H9 (cell line): ENCODE data around the gene ACOT7. TPM values are rescaled to one million over a fixed set of nuclear protein-coding genes. Genes with fewer than 3 reads are reported as not detected.

Experiments
- DNase-seq: peaks from one replicate; pipeline ENCODE4 v3.0.0-alpha.2; 2017
- H2AFZ ChIP-seq: one replicate; pipeline ENCODE4 v1.6.1; 2013; ENCODE audit warnings: mild to moderate bottlenecking, low read length, control low read depth, moderate library complexity
- H2AK5ac ChIP-seq: 2 replicates; pipeline ENCODE4 v1.6.1; 2013; ENCODE audit warnings: low read length, control low read depth, mixed read lengths; ENCODE audit not compliant: insufficient read length
- H2BK120ac ChIP-seq: one replicate; pipeline ENCODE4 v1.6.1; 2013; ENCODE audit warnings: low read depth, mild to moderate bottlenecking, low read length, control low read depth, inconsistent platforms; ENCODE audit not compliant: poor library complexity, severe bottlenecking
- H2BK12ac ChIP-seq: 2 replicates; pipeline ENCODE4 v1.6.1; 2013; ENCODE audit warnings: low read length, control low read depth, mixed read lengths, low read depth; ENCODE audit not compliant: insufficient read length
- H2BK15ac ChIP-seq: 2 replicates; pipeline ENCODE4 v1.6.1; 2013; ENCODE audit warnings: low read depth, low read length, control low read depth
- H2BK20ac ChIP-seq: one replicate; pipeline ENCODE4 v1.6.1; 2013; ENCODE audit warnings: low read depth, mild to moderate bottlenecking, low read length, control low read depth, inconsistent platforms; ENCODE audit not compliant: poor library complexity, severe bottlenecking
- H2BK5ac ChIP-seq: 2 replicates; pipeline ENCODE4 v1.6.1; 2013; ENCODE audit warnings: low read length, control low read depth, mixed read lengths; ENCODE audit not compliant: insufficient read length
- H3K14ac ChIP-seq: 2 replicates; pipeline ENCODE4 v1.6.1; 2013; ENCODE audit warnings: low read length, control low read depth; ENCODE audit not compliant: insufficient read depth
- H3K18ac ChIP-seq: 2 replicates; pipeline ENCODE4 v1.6.1; 2013; ENCODE audit warnings: low read depth, mild to moderate bottlenecking, mixed read lengths, low read length, control low read depth; ENCODE audit not compliant: insufficient read length
- H3K23ac ChIP-seq: 2 replicates; pipeline ENCODE4 v1.6.1; 2013; ENCODE audit warnings: low read length, control low read depth, mixed read lengths, low read depth; ENCODE audit not compliant: insufficient read length
- H3K23me2 ChIP-seq: 2 replicates; pipeline ENCODE4 v1.6.1; 2013; ENCODE audit warnings: low read depth, mild to moderate bottlenecking, mixed read lengths, low read length, control low read depth; ENCODE audit not compliant: insufficient read length, poor library complexity, severe bottlenecking
- H3K27ac ChIP-seq: 2 replicates; pipeline ENCODE4 v1.5.1; 2013; ENCODE audit warnings: low read length, control low read depth, mixed read lengths, low read depth; ENCODE audit not compliant: insufficient read length
- H3K27me3 ChIP-seq: 2 replicates; pipeline ENCODE4 v1.6.1; 2013; ENCODE audit warnings: low read length, control low read depth, inconsistent platforms; ENCODE audit not compliant: insufficient read depth
- H3K4ac ChIP-seq: 2 replicates; pipeline ENCODE4 v1.6.1; 2013; ENCODE audit warnings: low read depth, mild to moderate bottlenecking, control low read depth, inconsistent platforms, low read length, moderate library complexity
- H3K4me1 ChIP-seq: 2 replicates; pipeline ENCODE4 v1.6.1; 2013; ENCODE audit warnings: low read length, control low read depth, inconsistent platforms; ENCODE audit not compliant: insufficient read depth
- H3K4me2 ChIP-seq: 2 replicates; pipeline ENCODE4 v1.6.1; 2013; ENCODE audit warnings: low read length, control low read depth, mixed read lengths; ENCODE audit not compliant: insufficient read length, insufficient read depth
- H3K56ac ChIP-seq: 2 replicates; pipeline ENCODE4 v1.6.1; 2013; ENCODE audit warnings: low read depth, mild to moderate bottlenecking, mixed read lengths, low read length, control low read depth; ENCODE audit not compliant: insufficient read length
- H3K79me1 ChIP-seq: 2 replicates; pipeline ENCODE4 v1.6.1; 2013; ENCODE audit warnings: low read depth, mild to moderate bottlenecking, moderate library complexity, low read length, control low read depth, inconsistent platforms; ENCODE audit not compliant: insufficient read depth, poor library complexity, severe bottlenecking
- H3K79me2 ChIP-seq: 2 replicates; pipeline ENCODE4 v1.6.1; 2013; ENCODE audit warnings: low read length, control low read depth, inconsistent platforms; ENCODE audit not compliant: insufficient read depth
- H3K9ac ChIP-seq: 2 replicates; pipeline ENCODE4 v1.6.1; 2013; ENCODE audit warnings: low read length, control low read depth, mixed read lengths; ENCODE audit not compliant: insufficient read length; ENCODE audit errors: extremely low read depth
- H3K9me3 ChIP-seq: one replicate; pipeline ENCODE4 v1.6.1; 2013; ENCODE audit warnings: low read depth, low read length, inconsistent platforms; ENCODE audit not compliant: control insufficient read depth
- H3T11ph ChIP-seq: one replicate; pipeline ENCODE4 v1.6.1; 2013; ENCODE audit warnings: mild to moderate bottlenecking, low read length, control low read depth, inconsistent platforms
- H4K20me1 ChIP-seq: one replicate; pipeline ENCODE4 v1.6.1; 2013; ENCODE audit not compliant: control insufficient read depth, insufficient read length, insufficient read depth
- H4K5ac ChIP-seq: 2 replicates; pipeline ENCODE4 v1.6.1; 2013; ENCODE audit warnings: low read depth, mild to moderate bottlenecking, mixed read lengths, low read length, control low read depth; ENCODE audit not compliant: insufficient read length
- H4K8ac ChIP-seq: replicated peaks from 2 replicates; pipeline ENCODE4 v1.6.1; 2013; ENCODE audit warnings: low read length, control low read depth, mixed read lengths, low read depth; ENCODE audit not compliant: insufficient read length
- H4K91ac ChIP-seq: 2 replicates; pipeline ENCODE4 v1.6.1; 2013; ENCODE audit warnings: low read depth, mild to moderate bottlenecking, moderate library complexity, mixed read lengths, low read length, control low read depth; ENCODE audit not compliant: insufficient read length
- H3K27ac Mint-ChIP-seq, 3 experiments: 2 replicates in 2 of 3; 3 replicates in 1 of 3; pipeline ENCODE4 v1.8.0; 2020 to 2021; ENCODE audit warnings: mixed read lengths in 3 of 3, mild to moderate bottlenecking in 1 of 3, moderate library complexity in 1 of 3
- H3K27me3 Mint-ChIP-seq: 2 replicates; pipeline ENCODE4 v1.8.0; 2021; ENCODE audit warnings: low read depth, mild to moderate bottlenecking, moderate library complexity, mixed read lengths
- H3K36me3 Mint-ChIP-seq, 3 experiments: 2 replicates in 2 of 3; 3 replicates in 1 of 3; pipeline ENCODE4 v1.8.0; 2020 to 2021; ENCODE audit warnings: low read depth in 3 of 3, mixed read lengths in 3 of 3; ENCODE audit not compliant: insufficient read depth in 1 of 3
- H3K4me1 Mint-ChIP-seq, 2 experiments: 2 replicates each; pipeline ENCODE4 v1.8.0; 2020; ENCODE audit warnings: mixed read lengths in 2 of 2
- H3K4me3 Mint-ChIP-seq, 2 experiments: 2 replicates in 1 of 2; 3 replicates in 1 of 2; pipeline ENCODE4 v1.8.0; 2020 to 2021; ENCODE audit warnings: mild to moderate bottlenecking in 2 of 2, mixed read lengths in 2 of 2, moderate library complexity in 1 of 2
- H3K9me3 Mint-ChIP-seq, 2 experiments: 2 replicates in 1 of 2; 3 replicates in 1 of 2; pipeline ENCODE4 v1.8.0; 2020; ENCODE audit warnings: mild to moderate bottlenecking in 2 of 2, mixed read lengths in 2 of 2, moderate library complexity in 1 of 2
- WGBS: extraction: QIAGEN DNeasy Blood & Tissue Kit; methylation state at CpG from one replicate; pipeline ENCODE4 v1.1.7; 2013; ENCODE audit warnings: missing lambda C conversion rate, low lambda C conversion rate, mixed read lengths; ENCODE audit not compliant: insufficient read length; ENCODE audit errors: extremely low coverage; 5-methylcytosine and 5-hydroxymethylcytosine counted together
- total RNA-seq: library from RNA; stranded (reverse); gene quantifications from 2 replicates; pipeline ENCODE4 v1.2.1, GENCODE V29; 2021
- TF ChIP-seq, protein P1 (sequence below): fragments of 200-600 bp; sonication (generic); conservative IDR thresholded peaks from 3 replicates; pipeline ENCODE4 v1.8.0; 2021; ENCODE audit warnings: antibody characterized with exemption, mild to moderate bottlenecking

Gene ACOT7
- total RNA-seq, 1 experiment from 2014 or later = 87.4 TPM

GRCh38 chr1:6410248-6410893, 16.8 kb upstream of the ACOT7 start:
- H4K91ac ChIP-seq = no peak overlapping the region
- no peak overlapping the region for H4K8ac ChIP-seq
- H2BK120ac ChIP-seq = no peak overlapping the region
- no peak overlapping the region for H2BK5ac ChIP-seq
- no peak overlapping the region for H3K23ac ChIP-seq
- no peak overlapping the region for H3K27ac ChIP-seq
- Mint-ChIP-seq H3K4me1 (peaks cover 10 to 12% of the 10 kb centered on the region in 2 experiments), H3K27me3 (peaks cover 76% of the 10 kb centered on the region), H3K9me3 (no peaks in the 10 kb centered on the region; a peak in 1 of 5 replicates), H3K4me3 (no peak overlapping the region), H3K27ac (no peak overlapping the region), H3K36me3 (no peaks in the 10 kb centered on the region)
- no peak for DNase-seq
- no peak overlapping the region for H3K14ac ChIP-seq
- H3T11ph ChIP-seq = no peak overlapping the region
- no peak overlapping the region for H2BK12ac ChIP-seq
- peaks cover 3% of the 10 kb centered on the region; the same call in 1 of the 2 replicates for H3K4me1 ChIP-seq
- no peak overlapping the region for H3K4ac ChIP-seq
- peaks cover 2% of the 10 kb centered on the region; the same call in 1 of the 2 replicates for H3K27me3 ChIP-seq
- no peaks in the 10 kb centered on the region for H3K9me3 ChIP-seq
- H4K5ac ChIP-seq = no peak overlapping the region
- no peak overlapping the region for H3K4me2 ChIP-seq
- H3K79me2 ChIP-seq = no peaks in the 10 kb centered on the region
- H4K20me1 ChIP-seq = no peaks in the 10 kb centered on the region
- no CpG with 5 or more reads among the region's 13 CpGs for WGBS
- no peak overlapping the region for H2AFZ ChIP-seq
- TF ChIP-seq, protein P1, sequence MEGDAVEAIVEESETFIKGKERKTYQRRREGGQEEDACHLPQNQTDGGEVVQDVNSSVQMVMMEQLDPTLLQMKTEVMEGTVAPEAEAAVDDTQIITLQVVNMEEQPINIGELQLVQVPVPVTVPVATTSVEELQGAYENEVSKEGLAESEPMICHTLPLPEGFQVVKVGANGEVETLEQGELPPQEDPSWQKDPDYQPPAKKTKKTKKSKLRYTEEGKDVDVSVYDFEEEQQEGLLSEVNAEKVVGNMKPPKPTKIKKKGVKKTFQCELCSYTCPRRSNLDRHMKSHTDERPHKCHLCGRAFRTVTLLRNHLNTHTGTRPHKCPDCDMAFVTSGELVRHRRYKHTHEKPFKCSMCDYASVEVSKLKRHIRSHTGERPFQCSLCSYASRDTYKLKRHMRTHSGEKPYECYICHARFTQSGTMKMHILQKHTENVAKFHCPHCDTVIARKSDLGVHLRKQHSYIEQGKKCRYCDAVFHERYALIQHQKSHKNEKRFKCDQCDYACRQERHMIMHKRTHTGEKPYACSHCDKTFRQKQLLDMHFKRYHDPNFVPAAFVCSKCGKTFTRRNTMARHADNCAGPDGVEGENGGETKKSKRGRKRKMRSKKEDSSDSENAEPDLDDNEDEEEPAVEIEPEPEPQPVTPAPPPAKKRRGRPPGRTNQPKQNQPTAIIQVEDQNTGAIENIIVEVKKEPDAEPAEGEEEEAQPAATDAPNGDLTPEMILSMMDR = no peak
- H3K23me2 ChIP-seq = no peaks in the 10 kb centered on the region
- no peaks in the 10 kb centered on the region for H3K79me1 ChIP-seq
- H2BK20ac ChIP-seq = no peak overlapping the region
- H2BK15ac ChIP-seq = no peak overlapping the region
- no peak overlapping the region for H3K9ac ChIP-seq
- no peak overlapping the region for H2AK5ac ChIP-seq
- H3K56ac ChIP-seq = no peak overlapping the region
- no peak overlapping the region for H3K18ac ChIP-seq
